WTC11 (cell line): Measurements from ENCODE around the gene XRCC4. TPM values are rescaled to one million over a fixed set of nuclear protein-coding genes. Genes with fewer than 3 reads are reported as not detected.

Experiments used
- ATAC-seq: fragments of 200-7000 bp; cut with Tn5 transposase; 2 replicates; pipeline ENCODE4 v1.10.0; 2021; ENCODE audit warnings: mild to moderate bottlenecking, moderate library complexity
- CTCF ChIA-PET: fragments of 300-600 bp; sonication (Branson Sonifier 250); formaldehyde crosslinking; loops from one replicate; lab custom pipeline; 2021; ENCODE audit warnings: antibody characterized with exemption; lab: Charles Lee
- POLR2A ChIA-PET: fragments of 350-600 bp; sonication (Branson Sonifier 250); formaldehyde crosslinking; loops from one replicate; lab custom pipeline; 2021; ENCODE audit warnings: antibody characterized with exemption; lab: Charles Lee
- DNase-seq: peaks from one replicate; pipeline ENCODE4 v3.0.0; 2021; ENCODE audit warnings: low spot score
- H3K27ac Mint-ChIP-seq: 2 replicates; pipeline ENCODE4 v1.8.0; 2021; ENCODE audit warnings: mixed read lengths
- H3K27me3 Mint-ChIP-seq: 2 replicates; pipeline ENCODE4 v1.8.0; 2021; ENCODE audit warnings: low read depth, mild to moderate bottlenecking, moderate library complexity, mixed read lengths
- H3K36me3 Mint-ChIP-seq: 2 replicates; pipeline ENCODE4 v1.8.0; 2021; ENCODE audit warnings: mixed read lengths
- H3K4me1 Mint-ChIP-seq: 2 replicates; pipeline ENCODE4 v1.8.0; 2022; ENCODE audit warnings: mixed read lengths
- H3K4me3 Mint-ChIP-seq: 2 replicates; pipeline ENCODE4 v1.8.0; 2021; ENCODE audit warnings: mild to moderate bottlenecking, moderate library complexity, mixed read lengths
- H3K9me3 Mint-ChIP-seq: 2 replicates; pipeline ENCODE4 v1.8.0; 2021; ENCODE audit warnings: mixed read lengths
- ATF1 ChIP-seq: sonication (generic); formaldehyde crosslinking; IDR thresholded peaks from 2 replicates; pipeline ENCODE4 v1.8.1; 2023; ENCODE audit warnings: mild to moderate bottlenecking, moderate library complexity, missing genetic modification reagents
- GABPB1 ChIP-seq: sonication (generic); formaldehyde crosslinking; IDR thresholded peaks from 2 replicates; pipeline ENCODE4 v1.8.1; 2023; ENCODE audit warnings: mild to moderate bottlenecking, missing genetic modification reagents
- GTF2I ChIP-seq: fragments of 250-450 bp; sonication (Bioruptor Pico); conservative IDR thresholded peaks from 2 replicates; pipeline ENCODE4 v1.4.0; 2021; ENCODE audit warnings: mild to moderate bottlenecking
- JAZF1 ChIP-seq: fragments of 250-450 bp; sonication (Bioruptor Pico); IDR thresholded peaks from 2 replicates; pipeline ENCODE4 v1.9.0; 2021; ENCODE audit warnings: moderate library complexity, mild to moderate bottlenecking, inconsistent platforms
- MYBL2 ChIP-seq: sonication (generic); formaldehyde crosslinking; IDR thresholded peaks from 2 replicates; pipeline ENCODE4 v1.8.1; 2023; ENCODE audit warnings: mild to moderate bottlenecking, moderate library complexity, missing genetic modification reagents
- NFATC4 ChIP-seq: fragments of 250-450 bp; sonication (Bioruptor Pico); IDR thresholded peaks from 2 replicates; pipeline ENCODE4 v1.9.0; 2021; ENCODE audit warnings: mild to moderate bottlenecking
- OVOL2 ChIP-seq: fragments of 250-450 bp; sonication (Bioruptor Pico); IDR thresholded peaks from 2 replicates; pipeline ENCODE4 v1.9.0; 2021; ENCODE audit warnings: mild to moderate bottlenecking, borderline replicate concordance
- SP1 ChIP-seq: sonication (generic); formaldehyde crosslinking; conservative IDR thresholded peaks from 2 replicates; pipeline ENCODE4 v1.8.1; 2022; ENCODE audit warnings: missing genetic modification reagents
- TEAD1 ChIP-seq: sonication (generic); formaldehyde crosslinking; IDR thresholded peaks from 2 replicates; pipeline ENCODE4 v1.8.0; 2022; ENCODE audit warnings: mild to moderate bottlenecking, missing genetic modification reagents
- ZNF219 ChIP-seq: sonication (generic); formaldehyde crosslinking; IDR thresholded peaks from 2 replicates; pipeline ENCODE4 v1.8.0; 2023; ENCODE audit warnings: missing genetic modification reagents, mild to moderate bottlenecking, borderline replicate concordance
- ZNF396 ChIP-seq: fragments of 250-450 bp; sonication (Bioruptor Pico); IDR thresholded peaks from 2 replicates; pipeline ENCODE4 v1.8.0; 2021; ENCODE audit warnings: mild to moderate bottlenecking, moderate library complexity, borderline replicate concordance
- ZNF416 ChIP-seq: fragments of 250-450 bp; sonication (Bioruptor Pico); IDR thresholded peaks from 2 replicates; pipeline ENCODE4 v1.9.0; 2021; ENCODE audit warnings: mild to moderate bottlenecking, inconsistent platforms
- total RNA-seq: library from RNA; stranded (reverse); gene quantifications from 3 replicates; pipeline ENCODE4 v1.2.3, GENCODE V29; 2021
- TF ChIP-seq, protein P1 (sequence below): sonication (generic); formaldehyde crosslinking; IDR thresholded peaks from 2 replicates; pipeline ENCODE4 v1.8.1; 2022; ENCODE audit warnings: missing genetic modification reagents, borderline replicate concordance
- TF ChIP-seq, protein P2 (sequence below): fragments of 250-450 bp; sonication (Bioruptor Pico); IDR thresholded peaks from 2 replicates; pipeline ENCODE4 v1.9.0; 2021; ENCODE audit warnings: mild to moderate bottlenecking
- TF ChIP-seq, protein P3 (sequence below): sonication (generic); formaldehyde crosslinking; IDR thresholded peaks from 2 replicates; pipeline ENCODE4 v1.8.0; 2022; ENCODE audit warnings: mild to moderate bottlenecking, missing genetic modification reagents
- TF ChIP-seq, protein P4 (sequence below): sonication (generic); formaldehyde crosslinking; IDR thresholded peaks from 2 replicates; pipeline ENCODE4 v1.8.0; 2022; ENCODE audit warnings: missing genetic modification reagents
- TF ChIP-seq, protein P5 (sequence below): sonication (generic); formaldehyde crosslinking; IDR thresholded peaks from 2 replicates; pipeline ENCODE4 v1.8.1; 2023; ENCODE audit warnings: mild to moderate bottlenecking, missing genetic modification reagents
- TF ChIP-seq, protein P6 (sequence below): sonication (generic); formaldehyde crosslinking; IDR thresholded peaks from 2 replicates; pipeline ENCODE4 v1.8.1; 2023; ENCODE audit warnings: mild to moderate bottlenecking, moderate library complexity, missing genetic modification reagents
- TF ChIP-seq, protein P7 (sequence below): sonication (generic); formaldehyde crosslinking; IDR thresholded peaks from 2 replicates; pipeline ENCODE4 v1.8.0; 2022; ENCODE audit warnings: mild to moderate bottlenecking, missing genetic modification reagents
- TF ChIP-seq, protein P8 (sequence below): fragments of 250-450 bp; sonication (Bioruptor Pico); IDR thresholded peaks from 2 replicates; pipeline ENCODE4 v2.1.2; 2022; ENCODE audit warnings: mild to moderate bottlenecking, moderate library complexity

Gene XRCC4
- total RNA-seq, 1 experiment from 2014 or later, result 13.5 TPM

DNA sequence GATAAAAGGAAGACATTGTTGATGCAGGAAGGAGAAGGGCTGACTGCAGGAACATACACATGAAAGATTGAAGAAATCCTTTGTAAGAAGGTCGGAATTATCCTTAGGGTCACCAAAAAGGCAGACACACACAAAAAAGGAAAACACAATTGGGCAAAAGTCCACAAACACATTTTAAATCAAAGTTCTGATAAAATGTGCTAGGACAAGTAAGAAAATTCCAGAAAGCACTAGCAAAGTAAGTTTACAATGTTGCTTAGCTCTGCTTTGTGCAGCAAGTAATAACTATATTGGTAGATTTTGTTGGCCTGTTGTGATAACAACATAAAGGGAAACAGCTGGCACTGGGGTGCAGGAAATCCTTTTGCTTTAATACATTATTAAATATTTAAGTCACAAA lies 294.4 kb downstream of the XRCC4 start:
- ChIA-PET CTCF (no interaction called here), POLR2A (no interaction called here)
- Mint-ChIP-seq H3K27ac (no peak overlapping the region), H3K36me3 (peaks cover 2% of the 10 kb centered on the region; the same call in 1 of the 2 replicates), H3K27me3 (no peaks in the 10 kb centered on the region), H3K4me3 (no peak overlapping the region), H3K4me1 (peaks cover 6% of the 10 kb centered on the region), H3K9me3 (peaks cover 8% of the 10 kb centered on the region)
- TF ChIP-seq SP1 (CRISPR knock-in tag) (no peak), NFATC4 (no peak), ZNF396 (CRISPR knock-in tag) (no peak), ZNF219 (CRISPR knock-in tag) (no peak), ATF1 (CRISPR knock-in tag) (no peak), GABPB1 (CRISPR knock-in tag) (no peak), JAZF1 (CRISPR knock-in tag) (no peak), GTF2I (CRISPR knock-in tag) (no peak), ZNF416 (no peak), TEAD1 (CRISPR knock-in tag) (no peak), MYBL2 (no peak), OVOL2 (no peak)
- TF ChIP-seq, protein P1, sequence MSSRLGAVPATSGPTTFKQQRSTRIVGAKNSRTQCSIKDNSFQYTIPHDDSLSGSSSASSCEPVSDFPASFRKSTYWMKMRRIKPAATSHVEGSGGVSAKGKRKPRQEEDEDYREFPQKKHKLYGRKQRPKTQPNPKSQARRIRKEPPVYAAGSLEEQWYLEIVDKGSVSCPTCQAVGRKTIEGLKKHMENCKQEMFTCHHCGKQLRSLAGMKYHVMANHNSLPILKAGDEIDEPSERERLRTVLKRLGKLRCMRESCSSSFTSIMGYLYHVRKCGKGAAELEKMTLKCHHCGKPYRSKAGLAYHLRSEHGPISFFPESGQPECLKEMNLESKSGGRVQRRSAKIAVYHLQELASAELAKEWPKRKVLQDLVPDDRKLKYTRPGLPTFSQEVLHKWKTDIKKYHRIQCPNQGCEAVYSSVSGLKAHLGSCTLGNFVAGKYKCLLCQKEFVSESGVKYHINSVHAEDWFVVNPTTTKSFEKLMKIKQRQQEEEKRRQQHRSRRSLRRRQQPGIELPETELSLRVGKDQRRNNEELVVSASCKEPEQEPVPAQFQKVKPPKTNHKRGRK (CRISPR knock-in tag), result no peak
- TF ChIP-seq, protein P2, sequence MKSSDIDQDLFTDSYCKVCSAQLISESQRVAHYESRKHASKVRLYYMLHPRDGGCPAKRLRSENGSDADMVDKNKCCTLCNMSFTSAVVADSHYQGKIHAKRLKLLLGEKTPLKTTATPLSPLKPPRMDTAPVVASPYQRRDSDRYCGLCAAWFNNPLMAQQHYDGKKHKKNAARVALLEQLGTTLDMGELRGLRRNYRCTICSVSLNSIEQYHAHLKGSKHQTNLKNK (CRISPR knock-in tag), result no peak
- TF ChIP-seq, protein P3, sequence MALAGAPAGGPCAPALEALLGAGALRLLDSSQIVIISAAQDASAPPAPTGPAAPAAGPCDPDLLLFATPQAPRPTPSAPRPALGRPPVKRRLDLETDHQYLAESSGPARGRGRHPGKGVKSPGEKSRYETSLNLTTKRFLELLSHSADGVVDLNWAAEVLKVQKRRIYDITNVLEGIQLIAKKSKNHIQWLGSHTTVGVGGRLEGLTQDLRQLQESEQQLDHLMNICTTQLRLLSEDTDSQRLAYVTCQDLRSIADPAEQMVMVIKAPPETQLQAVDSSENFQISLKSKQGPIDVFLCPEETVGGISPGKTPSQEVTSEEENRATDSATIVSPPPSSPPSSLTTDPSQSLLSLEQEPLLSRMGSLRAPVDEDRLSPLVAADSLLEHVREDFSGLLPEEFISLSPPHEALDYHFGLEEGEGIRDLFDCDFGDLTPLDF (CRISPR knock-in tag), result no peak
- TF ChIP-seq, protein P4, sequence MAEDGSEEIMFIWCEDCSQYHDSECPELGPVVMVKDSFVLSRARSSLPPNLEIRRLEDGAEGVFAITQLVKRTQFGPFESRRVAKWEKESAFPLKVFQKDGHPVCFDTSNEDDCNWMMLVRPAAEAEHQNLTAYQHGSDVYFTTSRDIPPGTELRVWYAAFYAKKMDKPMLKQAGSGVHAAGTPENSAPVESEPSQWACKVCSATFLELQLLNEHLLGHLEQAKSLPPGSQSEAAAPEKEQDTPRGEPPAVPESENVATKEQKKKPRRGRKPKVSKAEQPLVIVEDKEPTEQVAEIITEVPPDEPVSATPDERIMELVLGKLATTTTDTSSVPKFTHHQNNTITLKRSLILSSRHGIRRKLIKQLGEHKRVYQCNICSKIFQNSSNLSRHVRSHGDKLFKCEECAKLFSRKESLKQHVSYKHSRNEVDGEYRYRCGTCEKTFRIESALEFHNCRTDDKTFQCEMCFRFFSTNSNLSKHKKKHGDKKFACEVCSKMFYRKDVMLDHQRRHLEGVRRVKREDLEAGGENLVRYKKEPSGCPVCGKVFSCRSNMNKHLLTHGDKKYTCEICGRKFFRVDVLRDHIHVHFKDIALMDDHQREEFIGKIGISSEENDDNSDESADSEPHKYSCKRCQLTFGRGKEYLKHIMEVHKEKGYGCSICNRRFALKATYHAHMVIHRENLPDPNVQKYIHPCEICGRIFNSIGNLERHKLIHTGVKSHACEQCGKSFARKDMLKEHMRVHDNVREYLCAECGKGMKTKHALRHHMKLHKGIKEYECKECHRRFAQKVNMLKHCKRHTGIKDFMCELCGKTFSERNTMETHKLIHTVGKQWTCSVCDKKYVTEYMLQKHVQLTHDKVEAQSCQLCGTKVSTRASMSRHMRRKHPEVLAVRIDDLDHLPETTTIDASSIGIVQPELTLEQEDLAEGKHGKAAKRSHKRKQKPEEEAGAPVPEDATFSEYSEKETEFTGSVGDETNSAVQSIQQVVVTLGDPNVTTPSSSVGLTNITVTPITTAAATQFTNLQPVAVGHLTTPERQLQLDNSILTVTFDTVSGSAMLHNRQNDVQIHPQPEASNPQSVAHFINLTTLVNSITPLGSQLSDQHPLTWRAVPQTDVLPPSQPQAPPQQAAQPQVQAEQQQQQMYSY, result no peak
- TF ChIP-seq, protein P5, sequence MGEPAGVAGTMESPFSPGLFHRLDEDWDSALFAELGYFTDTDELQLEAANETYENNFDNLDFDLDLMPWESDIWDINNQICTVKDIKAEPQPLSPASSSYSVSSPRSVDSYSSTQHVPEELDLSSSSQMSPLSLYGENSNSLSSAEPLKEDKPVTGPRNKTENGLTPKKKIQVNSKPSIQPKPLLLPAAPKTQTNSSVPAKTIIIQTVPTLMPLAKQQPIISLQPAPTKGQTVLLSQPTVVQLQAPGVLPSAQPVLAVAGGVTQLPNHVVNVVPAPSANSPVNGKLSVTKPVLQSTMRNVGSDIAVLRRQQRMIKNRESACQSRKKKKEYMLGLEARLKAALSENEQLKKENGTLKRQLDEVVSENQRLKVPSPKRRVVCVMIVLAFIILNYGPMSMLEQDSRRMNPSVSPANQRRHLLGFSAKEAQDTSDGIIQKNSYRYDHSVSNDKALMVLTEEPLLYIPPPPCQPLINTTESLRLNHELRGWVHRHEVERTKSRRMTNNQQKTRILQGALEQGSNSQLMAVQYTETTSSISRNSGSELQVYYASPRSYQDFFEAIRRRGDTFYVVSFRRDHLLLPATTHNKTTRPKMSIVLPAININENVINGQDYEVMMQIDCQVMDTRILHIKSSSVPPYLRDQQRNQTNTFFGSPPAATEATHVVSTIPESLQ (CRISPR knock-in tag), result no peak
- TF ChIP-seq, protein P6, sequence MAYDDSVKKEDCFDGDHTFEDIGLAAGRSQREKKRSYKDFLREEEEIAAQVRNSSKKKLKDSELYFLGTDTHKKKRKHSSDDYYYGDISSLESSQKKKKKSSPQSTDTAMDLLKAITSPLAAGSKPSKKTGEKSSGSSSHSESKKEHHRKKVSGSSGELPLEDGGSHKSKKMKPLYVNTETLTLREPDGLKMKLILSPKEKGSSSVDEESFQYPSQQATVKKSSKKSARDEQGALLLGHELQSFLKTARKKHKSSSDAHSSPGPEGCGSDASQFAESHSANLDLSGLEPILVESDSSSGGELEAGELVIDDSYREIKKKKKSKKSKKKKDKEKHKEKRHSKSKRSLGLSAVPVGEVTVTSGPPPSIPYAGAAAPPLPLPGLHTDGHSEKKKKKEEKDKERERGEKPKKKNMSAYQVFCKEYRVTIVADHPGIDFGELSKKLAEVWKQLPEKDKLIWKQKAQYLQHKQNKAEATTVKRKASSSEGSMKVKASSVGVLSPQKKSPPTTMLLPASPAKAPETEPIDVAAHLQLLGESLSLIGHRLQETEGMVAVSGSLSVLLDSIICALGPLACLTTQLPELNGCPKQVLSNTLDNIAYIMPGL (CRISPR knock-in tag), result no peak
- TF ChIP-seq, protein P7, sequence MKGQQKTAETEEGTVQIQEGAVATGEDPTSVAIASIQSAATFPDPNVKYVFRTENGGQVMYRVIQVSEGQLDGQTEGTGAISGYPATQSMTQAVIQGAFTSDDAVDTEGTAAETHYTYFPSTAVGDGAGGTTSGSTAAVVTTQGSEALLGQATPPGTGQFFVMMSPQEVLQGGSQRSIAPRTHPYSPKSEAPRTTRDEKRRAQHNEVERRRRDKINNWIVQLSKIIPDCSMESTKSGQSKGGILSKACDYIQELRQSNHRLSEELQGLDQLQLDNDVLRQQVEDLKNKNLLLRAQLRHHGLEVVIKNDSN (CRISPR knock-in tag), result no peak
- TF ChIP-seq, protein P8, sequence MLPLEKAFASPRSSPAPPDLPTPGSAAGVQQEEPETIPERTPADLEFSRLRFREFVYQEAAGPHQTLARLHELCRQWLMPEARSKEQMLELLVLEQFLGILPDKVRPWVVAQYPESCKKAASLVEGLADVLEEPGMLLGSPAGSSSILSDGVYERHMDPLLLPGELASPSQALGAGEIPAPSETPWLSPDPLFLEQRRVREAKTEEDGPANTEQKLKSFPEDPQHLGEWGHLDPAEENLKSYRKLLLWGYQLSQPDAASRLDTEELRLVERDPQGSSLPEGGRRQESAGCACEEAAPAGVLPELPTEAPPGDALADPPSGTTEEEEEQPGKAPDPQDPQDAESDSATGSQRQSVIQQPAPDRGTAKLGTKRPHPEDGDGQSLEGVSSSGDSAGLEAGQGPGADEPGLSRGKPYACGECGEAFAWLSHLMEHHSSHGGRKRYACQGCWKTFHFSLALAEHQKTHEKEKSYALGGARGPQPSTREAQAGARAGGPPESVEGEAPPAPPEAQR, result no peak
- ATAC-seq (no peak), DNase-seq (no peak)
